Measurements from ENCODE around the gene DPP7.

DNA sequence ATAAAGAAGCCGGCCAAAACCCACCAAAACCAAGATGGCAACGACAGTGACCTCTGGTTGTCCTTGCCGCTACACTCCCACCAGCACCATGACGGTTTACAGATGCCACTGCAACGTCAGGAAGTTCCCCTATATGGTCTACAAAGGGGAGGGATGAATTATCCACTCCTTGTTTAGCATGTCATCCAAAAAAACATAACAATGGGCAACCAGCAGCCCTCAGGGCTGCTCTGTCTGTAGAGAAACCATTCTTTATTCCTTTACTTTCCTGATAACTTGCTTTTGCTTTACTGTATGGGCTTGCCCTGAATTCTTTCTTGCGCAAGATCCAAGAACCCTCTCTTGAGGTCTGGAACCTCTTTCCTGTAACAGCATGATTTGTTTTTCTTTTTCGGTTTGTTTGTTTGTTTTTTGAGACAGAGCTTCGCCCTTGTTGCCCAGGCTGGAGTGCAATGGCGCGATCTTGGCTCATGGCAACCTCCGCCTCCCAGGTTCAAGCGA, 39.2 kb downstream of the DPP7 start:
- TF ChIP-seq, protein P1, sequence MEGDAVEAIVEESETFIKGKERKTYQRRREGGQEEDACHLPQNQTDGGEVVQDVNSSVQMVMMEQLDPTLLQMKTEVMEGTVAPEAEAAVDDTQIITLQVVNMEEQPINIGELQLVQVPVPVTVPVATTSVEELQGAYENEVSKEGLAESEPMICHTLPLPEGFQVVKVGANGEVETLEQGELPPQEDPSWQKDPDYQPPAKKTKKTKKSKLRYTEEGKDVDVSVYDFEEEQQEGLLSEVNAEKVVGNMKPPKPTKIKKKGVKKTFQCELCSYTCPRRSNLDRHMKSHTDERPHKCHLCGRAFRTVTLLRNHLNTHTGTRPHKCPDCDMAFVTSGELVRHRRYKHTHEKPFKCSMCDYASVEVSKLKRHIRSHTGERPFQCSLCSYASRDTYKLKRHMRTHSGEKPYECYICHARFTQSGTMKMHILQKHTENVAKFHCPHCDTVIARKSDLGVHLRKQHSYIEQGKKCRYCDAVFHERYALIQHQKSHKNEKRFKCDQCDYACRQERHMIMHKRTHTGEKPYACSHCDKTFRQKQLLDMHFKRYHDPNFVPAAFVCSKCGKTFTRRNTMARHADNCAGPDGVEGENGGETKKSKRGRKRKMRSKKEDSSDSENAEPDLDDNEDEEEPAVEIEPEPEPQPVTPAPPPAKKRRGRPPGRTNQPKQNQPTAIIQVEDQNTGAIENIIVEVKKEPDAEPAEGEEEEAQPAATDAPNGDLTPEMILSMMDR (IDR thresholded peaks at IDR 0.05; ENCODE audit: insufficient read depth, low read length, poor library complexity, severe bottlenecking) = no peak
- no peak for TF ChIP-seq EZH2phosphoT487 (conservative IDR thresholded peaks at IDR 0.05; ENCODE audit: low read length)

All from SU-DHL-6 (cell line).